Measurements from ENCODE around the gene ZNF813. TPM values are rescaled to one million over a fixed set of nuclear protein-coding genes. Genes with fewer than 3 reads are reported as not detected.

The ZNF813 gene
- total and polyA plus RNA-seq, 9 of the 15 experiments (the other 6 are each of a cell fraction or from before 2014, with no cell fraction given): 1.3 to 8.0 (median 5.3) TPM

DNA sequence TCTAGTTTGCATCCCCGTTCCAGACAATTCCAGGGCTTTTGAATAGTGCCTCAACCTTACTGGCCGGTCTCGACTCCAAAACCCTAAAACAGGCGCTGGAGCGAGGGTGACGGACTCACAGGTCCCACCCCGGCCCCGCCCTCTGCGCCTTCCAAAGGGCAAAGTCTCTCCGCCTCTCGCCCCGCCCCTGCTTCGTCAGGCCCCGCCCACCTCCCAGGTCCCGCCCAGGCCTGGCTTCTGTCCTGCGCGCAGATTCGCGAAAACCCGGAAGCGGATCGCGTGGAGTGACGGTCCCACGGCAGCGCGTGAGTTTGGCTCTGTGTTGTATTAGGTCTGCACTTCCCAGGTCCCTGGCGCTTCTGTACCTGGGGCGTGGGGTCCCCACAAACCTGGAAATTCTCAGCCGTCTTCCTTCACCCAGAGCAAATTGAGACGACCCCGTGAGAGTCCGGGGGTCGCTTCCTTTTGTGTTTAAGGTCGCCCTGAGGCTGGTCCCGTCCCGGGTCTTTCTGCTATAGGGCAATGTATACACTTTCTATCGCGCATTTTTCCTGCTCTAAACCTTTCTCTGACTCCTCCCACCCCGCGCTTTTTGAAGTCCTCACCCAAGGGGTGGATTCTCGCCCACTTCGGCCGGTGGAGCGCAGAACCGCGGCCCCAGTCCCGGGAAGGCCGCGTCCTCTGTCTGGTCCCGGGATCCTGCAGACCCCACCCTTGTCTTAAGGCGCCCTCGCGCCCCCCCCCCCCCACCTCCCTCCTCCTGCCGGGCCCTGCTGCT is at the start of gene ZNF813 (continued):
- TF ChIP-seq, protein P1, sequence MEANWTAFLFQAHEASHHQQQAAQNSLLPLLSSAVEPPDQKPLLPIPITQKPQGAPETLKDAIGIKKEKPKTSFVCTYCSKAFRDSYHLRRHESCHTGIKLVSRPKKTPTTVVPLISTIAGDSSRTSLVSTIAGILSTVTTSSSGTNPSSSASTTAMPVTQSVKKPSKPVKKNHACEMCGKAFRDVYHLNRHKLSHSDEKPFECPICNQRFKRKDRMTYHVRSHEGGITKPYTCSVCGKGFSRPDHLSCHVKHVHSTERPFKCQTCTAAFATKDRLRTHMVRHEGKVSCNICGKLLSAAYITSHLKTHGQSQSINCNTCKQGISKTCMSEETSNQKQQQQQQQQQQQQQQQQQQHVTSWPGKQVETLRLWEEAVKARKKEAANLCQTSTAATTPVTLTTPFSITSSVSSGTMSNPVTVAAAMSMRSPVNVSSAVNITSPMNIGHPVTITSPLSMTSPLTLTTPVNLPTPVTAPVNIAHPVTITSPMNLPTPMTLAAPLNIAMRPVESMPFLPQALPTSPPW (CRISPR knock-in tag; IDR thresholded peaks at IDR 0.05): peak; percentile 38; the same call in 1 of the 2 replicates
- TF ChIP-seq ZNF253 (CRISPR knock-in tag; conservative IDR thresholded peaks at IDR 0.05) (no peak), ZKSCAN8 (CRISPR knock-in tag; IDR thresholded peaks at IDR 0.05) (no peak), BHLHE40 (IDR thresholded peaks at IDR 0.05; ENCODE audit: low read length) (peak; percentile 15; the same call in 1 of the 2 replicates), TBP (optimal IDR thresholded peaks at IDR 0.05; ENCODE audit: low read depth, low read length) (peak; percentile 58), CEBPB (tag; IDR thresholded peaks at IDR 0.05) (no peak), ZNF76 (CRISPR knock-in tag; IDR thresholded peaks at IDR 0.05; ENCODE audit: borderline replicate concordance) (no peak), MAFK (IDR thresholded peaks at IDR 0.05; ENCODE audit: low read length) (no peak), ARID1B (IDR thresholded peaks at IDR 0.05) (no peak), GTF2A2 (tag; IDR thresholded peaks at IDR 0.05) (no peak), POLR2G (IDR thresholded peaks at IDR 0.05; ENCODE audit: low read depth, low read length) (peak; percentile 87), ZNF316 (IDR thresholded peaks at IDR 0.05) (no peak), RHOXF2B (CRISPR knock-in tag; conservative IDR thresholded peaks at IDR 0.05) (no peak), HDAC1 (IDR thresholded peaks at IDR 0.05) (peak in 1 of 2 experiments; percentile 75; a peak in 2 of 4 replicates), NR2C2 (CRISPR knock-in tag; IDR thresholded peaks at IDR 0.05) (no peak), NR2C2 (tag; IDR thresholded peaks at IDR 0.05) (0 out of 2 replicates have a peak, but pooled peaks have one; percentile 23), TARDBP (IDR thresholded peaks at IDR 0.05) (peak; percentile 72), MTA1 (IDR thresholded peaks at IDR 0.05; ENCODE audit: borderline replicate concordance) (0 out of 2 replicates have a peak, but pooled peaks have one; percentile 22), KDM4B (IDR thresholded peaks at IDR 0.05; ENCODE audit: borderline replicate concordance in 2 of 2, low read depth in 1 of 2) (no peak), HDAC6 (IDR thresholded peaks at IDR 0.05; ENCODE audit: low read depth, low read length) (no peak), MYC (IDR thresholded peaks at IDR 0.05; ENCODE audit: low read depth, low read length) (peak; percentile 69; the same call in 1 of the 2 replicates), MYC (CRISPR knock-in tag; IDR thresholded peaks at IDR 0.05; ENCODE audit: borderline replicate concordance, low read depth) (no peak), PCBP2 (IDR thresholded peaks at IDR 0.05; ENCODE audit: low read depth, low read length, poor library complexity, severe bottlenecking) (no peak), TAF15 (IDR thresholded peaks at IDR 0.05; ENCODE audit: low read depth, low read length) (no peak), SAFB (IDR thresholded peaks at IDR 0.05; ENCODE audit: borderline replicate concordance, low read depth, low read length) (peak; percentile 82; the same call in 1 of the 2 replicates)
- TF ChIP-seq, protein P2, sequence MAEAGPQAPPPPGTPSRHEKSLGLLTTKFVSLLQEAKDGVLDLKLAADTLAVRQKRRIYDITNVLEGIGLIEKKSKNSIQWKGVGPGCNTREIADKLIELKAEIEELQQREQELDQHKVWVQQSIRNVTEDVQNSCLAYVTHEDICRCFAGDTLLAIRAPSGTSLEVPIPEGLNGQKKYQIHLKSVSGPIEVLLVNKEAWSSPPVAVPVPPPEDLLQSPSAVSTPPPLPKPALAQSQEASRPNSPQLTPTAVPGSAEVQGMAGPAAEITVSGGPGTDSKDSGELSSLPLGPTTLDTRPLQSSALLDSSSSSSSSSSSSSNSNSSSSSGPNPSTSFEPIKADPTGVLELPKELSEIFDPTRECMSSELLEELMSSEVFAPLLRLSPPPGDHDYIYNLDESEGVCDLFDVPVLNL (CRISPR knock-in tag; IDR thresholded peaks at IDR 0.05; ENCODE audit: low read depth): peak; percentile 75; the same call in 1 of the 2 replicates
- TF ChIP-seq, protein P3, sequence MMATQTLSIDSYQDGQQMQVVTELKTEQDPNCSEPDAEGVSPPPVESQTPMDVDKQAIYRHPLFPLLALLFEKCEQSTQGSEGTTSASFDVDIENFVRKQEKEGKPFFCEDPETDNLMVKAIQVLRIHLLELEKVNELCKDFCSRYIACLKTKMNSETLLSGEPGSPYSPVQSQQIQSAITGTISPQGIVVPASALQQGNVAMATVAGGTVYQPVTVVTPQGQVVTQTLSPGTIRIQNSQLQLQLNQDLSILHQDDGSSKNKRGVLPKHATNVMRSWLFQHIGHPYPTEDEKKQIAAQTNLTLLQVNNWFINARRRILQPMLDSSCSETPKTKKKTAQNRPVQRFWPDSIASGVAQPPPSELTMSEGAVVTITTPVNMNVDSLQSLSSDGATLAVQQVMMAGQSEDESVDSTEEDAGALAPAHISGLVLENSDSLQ (IDR thresholded peaks at IDR 0.05): peak; percentile 44; the same call in 1 of the 2 replicates

All from K562 (cell line).